ENCODE measurements around the gene FNIP2.
"Not testable (repeated sequence)": the region's sequence is repeated elsewhere in the genome, so short reads cannot be mapped to it uniquely, and the experiment has no call there.

DNA sequence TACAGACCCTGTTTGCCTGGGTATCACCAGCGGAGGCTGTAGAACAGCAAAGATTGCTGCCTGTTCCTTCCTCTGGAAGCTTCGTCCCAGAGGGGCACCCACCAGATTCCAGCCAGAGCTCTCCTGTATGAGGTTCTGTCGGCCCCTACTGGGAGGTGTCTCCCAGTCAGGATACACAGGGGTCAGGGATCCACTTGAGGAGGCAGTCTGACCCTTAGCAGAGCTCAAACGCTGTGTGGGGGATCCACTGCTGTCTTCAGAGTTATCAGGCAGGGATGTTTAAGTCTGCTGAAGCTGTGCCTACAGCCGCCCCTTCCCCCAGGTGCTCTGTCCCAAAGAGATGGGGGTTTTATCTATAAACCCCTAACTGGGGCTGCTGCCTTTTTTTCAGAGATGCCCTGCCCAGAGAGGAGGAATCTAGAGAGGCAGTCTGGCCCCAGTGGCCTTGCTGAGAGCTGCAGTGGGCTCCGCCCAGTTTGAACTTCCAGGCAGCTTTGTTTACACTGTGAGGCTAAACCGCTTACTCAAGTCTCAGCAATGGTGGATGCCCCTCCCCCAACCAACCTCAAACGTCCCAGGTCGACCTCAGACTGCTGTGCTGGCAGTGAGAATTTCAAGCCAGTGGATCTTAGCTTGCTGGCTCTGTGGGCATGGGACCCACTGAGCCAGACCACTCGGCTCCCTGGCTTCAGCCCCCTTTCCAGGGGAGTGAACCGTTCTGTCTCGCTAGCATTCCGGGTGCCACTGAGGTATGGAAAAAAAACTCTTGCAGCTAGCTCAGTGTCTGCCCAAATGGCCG lies 133.7 kb downstream of the FNIP2 start:
- TF ChIP-seq, protein P1, sequence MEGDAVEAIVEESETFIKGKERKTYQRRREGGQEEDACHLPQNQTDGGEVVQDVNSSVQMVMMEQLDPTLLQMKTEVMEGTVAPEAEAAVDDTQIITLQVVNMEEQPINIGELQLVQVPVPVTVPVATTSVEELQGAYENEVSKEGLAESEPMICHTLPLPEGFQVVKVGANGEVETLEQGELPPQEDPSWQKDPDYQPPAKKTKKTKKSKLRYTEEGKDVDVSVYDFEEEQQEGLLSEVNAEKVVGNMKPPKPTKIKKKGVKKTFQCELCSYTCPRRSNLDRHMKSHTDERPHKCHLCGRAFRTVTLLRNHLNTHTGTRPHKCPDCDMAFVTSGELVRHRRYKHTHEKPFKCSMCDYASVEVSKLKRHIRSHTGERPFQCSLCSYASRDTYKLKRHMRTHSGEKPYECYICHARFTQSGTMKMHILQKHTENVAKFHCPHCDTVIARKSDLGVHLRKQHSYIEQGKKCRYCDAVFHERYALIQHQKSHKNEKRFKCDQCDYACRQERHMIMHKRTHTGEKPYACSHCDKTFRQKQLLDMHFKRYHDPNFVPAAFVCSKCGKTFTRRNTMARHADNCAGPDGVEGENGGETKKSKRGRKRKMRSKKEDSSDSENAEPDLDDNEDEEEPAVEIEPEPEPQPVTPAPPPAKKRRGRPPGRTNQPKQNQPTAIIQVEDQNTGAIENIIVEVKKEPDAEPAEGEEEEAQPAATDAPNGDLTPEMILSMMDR (IDR thresholded peaks at IDR 0.05) = not testable (repeated sequence)
- not testable (repeated sequence) for TF ChIP-seq ZFX (IDR thresholded peaks at IDR 0.05; ENCODE audit: borderline replicate concordance)
